ENCODE measurements around the gene RPTOR.

RPTOR gene

DNA sequence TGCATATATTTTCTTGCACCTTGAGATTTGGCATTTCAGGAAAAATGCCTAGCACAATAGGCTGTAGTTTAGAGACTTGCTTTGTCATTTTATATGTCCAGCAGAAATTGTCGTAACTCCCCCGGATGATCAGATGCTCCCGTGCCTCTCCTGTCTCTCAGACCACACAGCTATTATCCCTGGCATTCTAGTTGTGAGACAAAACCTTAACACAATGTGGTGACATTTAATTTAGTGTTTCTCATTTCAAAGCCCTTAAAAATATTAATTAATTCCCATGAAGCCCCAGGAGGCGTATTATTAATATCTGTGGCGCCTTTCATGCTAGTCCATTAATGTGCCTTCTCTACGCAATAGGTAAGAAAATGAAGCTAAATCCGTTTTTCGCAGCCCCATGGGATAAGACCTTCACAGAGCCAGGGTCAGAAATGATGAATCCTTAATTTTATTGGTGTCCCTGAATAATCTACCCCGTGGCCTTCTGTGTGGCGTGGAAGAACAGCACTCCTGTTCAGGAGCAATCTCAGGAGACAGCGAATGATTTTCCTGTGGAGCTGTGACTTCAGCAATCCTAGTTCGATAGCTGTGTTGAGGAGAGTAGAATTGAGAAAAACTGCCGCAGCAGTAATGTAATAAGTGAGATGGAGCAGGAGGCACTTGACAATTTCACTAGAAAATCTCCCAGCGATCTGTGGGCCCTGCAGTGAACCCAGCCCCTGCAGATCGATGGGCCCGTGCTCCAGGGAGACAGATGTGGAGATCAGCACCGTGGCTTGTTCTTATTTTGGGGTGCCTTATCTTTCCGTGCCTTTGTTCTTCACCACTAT is 157.9 kb downstream of the RPTOR start:
- FAIRE-seq, result no peak
- DNase-seq (ENCODE audit: insufficient read length, low spot score), result no peak
- TF ChIP-seq, protein P1, sequence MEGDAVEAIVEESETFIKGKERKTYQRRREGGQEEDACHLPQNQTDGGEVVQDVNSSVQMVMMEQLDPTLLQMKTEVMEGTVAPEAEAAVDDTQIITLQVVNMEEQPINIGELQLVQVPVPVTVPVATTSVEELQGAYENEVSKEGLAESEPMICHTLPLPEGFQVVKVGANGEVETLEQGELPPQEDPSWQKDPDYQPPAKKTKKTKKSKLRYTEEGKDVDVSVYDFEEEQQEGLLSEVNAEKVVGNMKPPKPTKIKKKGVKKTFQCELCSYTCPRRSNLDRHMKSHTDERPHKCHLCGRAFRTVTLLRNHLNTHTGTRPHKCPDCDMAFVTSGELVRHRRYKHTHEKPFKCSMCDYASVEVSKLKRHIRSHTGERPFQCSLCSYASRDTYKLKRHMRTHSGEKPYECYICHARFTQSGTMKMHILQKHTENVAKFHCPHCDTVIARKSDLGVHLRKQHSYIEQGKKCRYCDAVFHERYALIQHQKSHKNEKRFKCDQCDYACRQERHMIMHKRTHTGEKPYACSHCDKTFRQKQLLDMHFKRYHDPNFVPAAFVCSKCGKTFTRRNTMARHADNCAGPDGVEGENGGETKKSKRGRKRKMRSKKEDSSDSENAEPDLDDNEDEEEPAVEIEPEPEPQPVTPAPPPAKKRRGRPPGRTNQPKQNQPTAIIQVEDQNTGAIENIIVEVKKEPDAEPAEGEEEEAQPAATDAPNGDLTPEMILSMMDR (IDR thresholded peaks at IDR 0.05; ENCODE audit: insufficient read depth, missing control alignments), result no peak

DNA sequence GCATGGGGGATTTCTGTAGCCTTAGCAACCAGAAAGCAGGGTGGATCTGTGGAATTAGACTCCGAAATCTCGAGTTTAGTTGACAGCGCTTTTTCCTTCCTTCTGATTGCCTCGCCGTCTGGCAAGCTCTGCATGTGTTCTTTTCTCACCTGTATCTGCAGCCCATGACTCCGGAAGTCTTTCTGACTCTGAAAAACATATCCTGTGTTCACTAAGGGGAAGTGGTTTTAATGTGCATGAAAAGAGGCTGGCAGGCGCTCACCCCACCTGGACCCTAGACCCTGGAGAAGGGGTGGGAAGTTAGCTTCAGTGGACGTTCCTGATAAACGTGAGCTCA is 158.5 kb downstream of the RPTOR start:
- no peak for DNase-seq (ENCODE audit: insufficient read length, low spot score)
- TF ChIP-seq, protein P1 (IDR thresholded peaks at IDR 0.05; ENCODE audit: insufficient read depth, missing control alignments), result no peak
- no peak for FAIRE-seq

GRCh38 chr17:80704381-80704819 is 159.8 kb downstream of the RPTOR start:
- FAIRE-seq (no peak), DNase-seq (ENCODE audit: insufficient read length, low spot score) (no peak)
- TF ChIP-seq, protein P1 (IDR thresholded peaks at IDR 0.05; ENCODE audit: insufficient read depth, missing control alignments), result no peak

DNA sequence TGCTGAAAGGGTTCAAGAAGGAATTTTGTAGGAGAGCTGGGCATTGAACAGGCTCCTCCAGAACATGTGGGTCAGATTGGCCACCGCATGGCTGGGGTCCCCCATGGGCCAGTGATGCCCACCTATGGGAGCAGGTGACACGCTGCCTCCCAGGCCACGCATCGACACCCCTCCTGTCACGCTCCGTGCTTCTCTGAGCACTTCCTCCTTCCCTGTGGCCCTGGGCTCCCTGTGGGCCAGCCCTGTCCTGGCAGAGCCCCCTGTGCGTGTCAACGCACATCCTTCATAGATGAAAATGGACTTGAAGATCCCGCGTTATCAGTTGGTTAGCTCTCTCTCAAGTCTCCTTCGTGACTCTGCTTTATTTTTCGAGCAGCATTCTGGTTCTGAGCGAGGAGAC is 160.3 kb downstream of the RPTOR start:
- no peak for FAIRE-seq
- no peak for DNase-seq (ENCODE audit: insufficient read length, low spot score)
- TF ChIP-seq, protein P1 (IDR thresholded peaks at IDR 0.05; ENCODE audit: insufficient read depth, missing control alignments), result no peak

DNA sequence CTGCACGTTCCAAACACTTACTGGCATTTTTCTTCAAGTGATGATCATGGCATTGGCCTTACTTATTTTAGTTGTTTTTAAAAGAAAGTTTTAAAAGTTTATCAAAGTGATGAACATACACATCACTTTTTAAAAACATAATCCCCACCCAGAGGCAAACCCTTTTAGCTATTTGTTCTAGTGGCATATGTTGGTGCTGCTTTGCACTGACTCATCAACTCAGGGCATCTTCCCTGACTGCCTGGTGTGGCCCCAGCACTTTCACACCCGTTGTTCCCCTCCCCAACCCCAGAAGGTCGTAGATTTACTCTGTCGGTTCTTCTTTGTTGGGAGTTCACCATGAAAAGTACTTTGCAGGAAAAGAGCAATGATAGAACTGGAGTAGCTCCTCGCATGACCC is 161.3 kb downstream of the RPTOR start:
- TF ChIP-seq, protein P1 (IDR thresholded peaks at IDR 0.05; ENCODE audit: insufficient read depth, missing control alignments), result no peak
- no peak for DNase-seq (ENCODE audit: insufficient read length, low spot score)
- FAIRE-seq, result no peak

DNA sequence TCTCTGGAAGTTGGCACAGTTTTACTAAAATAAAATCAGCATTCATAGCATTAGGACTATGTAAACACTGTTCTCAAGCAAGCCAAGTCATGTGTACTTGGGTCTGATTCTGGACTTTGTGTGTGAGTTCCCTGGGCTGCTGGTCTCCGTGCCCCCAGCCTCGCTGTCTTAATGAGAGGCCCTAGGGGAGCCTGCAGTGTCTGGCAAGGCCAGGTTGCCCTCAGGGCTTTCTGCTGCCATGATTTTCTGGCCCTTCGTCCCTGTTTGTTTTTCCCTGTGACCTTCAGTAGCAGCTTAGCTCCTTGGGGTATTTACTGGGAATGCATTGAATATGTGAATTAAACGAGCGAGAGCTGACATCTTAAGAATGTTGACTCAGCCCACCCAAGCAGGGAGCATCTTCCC is 161.8 kb downstream of the RPTOR start:
- DNase-seq (ENCODE audit: insufficient read length, low spot score), result no peak
- TF ChIP-seq, protein P1 (IDR thresholded peaks at IDR 0.05; ENCODE audit: insufficient read depth, missing control alignments), result no peak
- no peak for FAIRE-seq

DNA sequence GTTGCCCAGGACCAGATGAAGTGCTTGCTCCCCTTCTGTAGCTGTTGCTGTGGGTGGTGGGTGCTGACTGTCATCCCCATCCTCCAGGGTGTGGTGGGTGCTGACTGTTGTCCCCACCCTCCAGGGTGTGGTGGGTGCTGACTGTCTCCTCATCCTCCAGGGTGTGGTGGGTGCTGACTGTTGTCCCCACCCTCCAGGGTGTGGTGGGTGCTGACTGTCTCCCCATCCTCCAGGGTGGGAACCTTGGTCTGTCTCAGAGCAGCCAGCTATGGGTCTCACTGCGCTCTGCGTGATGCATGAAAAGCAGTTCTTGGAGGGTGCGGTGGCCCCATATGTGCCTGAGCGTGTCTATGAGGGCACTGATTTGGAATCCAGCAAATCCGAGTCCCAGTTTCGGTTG is 163.8 kb downstream of the RPTOR start:
- DNase-seq (ENCODE audit: insufficient read length, low spot score), result no peak
- TF ChIP-seq, protein P1 (IDR thresholded peaks at IDR 0.05; ENCODE audit: insufficient read depth, missing control alignments), result no peak
- FAIRE-seq, result no peak
